Daoy (cell line): Measurements from ENCODE around the gene CCDC15. TPM values are rescaled to one million over a fixed set of nuclear protein-coding genes. Genes with fewer than 3 reads are reported as not detected.

ENCODE experiments used
- DNase-seq: peaks from one replicate; pipeline ENCODE4 v3.0.0-alpha.2; 2015; ENCODE audit warnings: low read depth
- total RNA-seq: library from RNA; depleted of rRNA; stranded (reverse); fragments of >200 nt; shearing (Covaris generic); gene quantifications from 2 replicates; pipeline ENCODE4 v1.2.3, GENCODE V29; 2014; rRNA removed

Gene CCDC15
- total RNA-seq, result 5.8 and 7.3 TPM in 2 replicates

GRCh38 chr11:124953753-124954589, at the start of gene CCDC15:
Gene CCDC15 (plus strand): TSS chr11:124954202. CDS start chr11:124954733, 531 bp downstream.
- DNase-seq, result peak; percentile 99

GRCh38 chr11:124915541-124916369, 38.2 kb upstream of the CCDC15 start:
- peak; percentile 27 for DNase-seq

GRCh38 chr11:124916370-124916710, 37.7 kb upstream of the CCDC15 start:
- no peak for DNase-seq

GRCh38 chr11:124917115-124917637, 36.8 kb upstream of the CCDC15 start:
- no peak for DNase-seq

GRCh38 chr11:124918950-124919349, 35.1 kb upstream of the CCDC15 start, which contains the start of gene HEPN1:
Gene HEPN1 (plus strand): TSS chr11:124919250.
- DNase-seq, result no peak

GRCh38 chr11:124919898-124920297, 34.1 kb upstream of the CCDC15 start:
- no peak for DNase-seq

GRCh38 chr11:124920356-124920755, 33.6 kb upstream of the CCDC15 start:
- no peak for DNase-seq

GRCh38 chr11:124920870-124921609, 33.0 kb upstream of the CCDC15 start:
- DNase-seq, result no peak

- DNase-seq, result no peak
Measured at GRCh38 chr11:124922831-124923230, 31.2 kb upstream of the CCDC15 start.

GRCh38 chr11:124923296-124923695, 30.7 kb upstream of the CCDC15 start:
- DNase-seq, result no peak

GRCh38 chr11:124928942-124929665, 24.9 kb upstream of the CCDC15 start:
- no peak for DNase-seq

GRCh38 chr11:124930799-124931198, 23.2 kb upstream of the CCDC15 start:
- DNase-seq, result no peak

GRCh38 chr11:124934862-124935547, 19.0 kb upstream of the CCDC15 start:
- DNase-seq, result peak; percentile 50

- DNase-seq, result no peak
Measured at GRCh38 chr11:124935548-124936514, 18.2 kb upstream of the CCDC15 start, which contains the start of gene HEPACAM. Gene HEPACAM (minus strand): TSS chr11:124936047. CDS start chr11:124936006, 41 bp downstream.

- no peak for DNase-seq
Measured at GRCh38 chr11:124937336-124937935, 16.6 kb upstream of the CCDC15 start.

GRCh38 chr11:124938206-124938765, 15.7 kb upstream of the CCDC15 start:
- DNase-seq, result no peak

GRCh38 chr11:124938970-124939369, 15.0 kb upstream of the CCDC15 start:
- DNase-seq, result no peak

- no peak for DNase-seq
Measured at GRCh38 chr11:124941703-124942102, 12.3 kb upstream of the CCDC15 start.
